Heart left ventricle (tissue), 16 donors: ENCODE data around the gene KIF26B. TPM values are rescaled to one million over a fixed set of nuclear protein-coding genes. Genes with fewer than 3 reads are reported as not detected.

Source experiments
- ATAC-seq, 4 donors: fragments of 200-7000 bp; cut with Tn5 transposase; one replicate each; pipeline ENCODE4 v1.9.1; 2020 to 2022; ENCODE audit warnings: moderate library complexity in 4 of 4, mild to moderate bottlenecking in 3 of 4, moderate number of reproducible peaks in 1 of 4
- DNase-seq, 5 donors: peaks; one replicate each; pipeline ENCODE4 v3.0.0-alpha.2; 2020
- H3K27ac ChIP-seq, 12 donors: fragments of 200-600 bp; sonication (generic) in 4 of 12; one replicate each; pipeline versions ENCODE4 v1.5.0 to v1.8.0; 2016 to 2022; ENCODE audit warnings: mild to moderate bottlenecking in 2 of 12
- H3K27me3 ChIP-seq, 9 donors: fragments of 200-600 bp; sonication (generic) in 2 of 9; one replicate each; pipeline versions ENCODE4 v1.5.1 to v1.8.0; 2016 to 2022; ENCODE audit warnings: mild to moderate bottlenecking in 3 of 9
- H3K36me3 ChIP-seq, 9 donors: fragments of 200-600 bp; sonication (generic) in 2 of 9; one replicate each; pipeline versions ENCODE4 v1.5.0 to v1.8.0; 2018 to 2022; ENCODE audit warnings: mild to moderate bottlenecking in 2 of 9
- H3K4me1 ChIP-seq, 12 donors: fragments of 200-600 bp; sonication (generic) in 4 of 12; one replicate each; pipeline versions ENCODE4 v1.5.0 to v1.8.0; 2016 to 2022; ENCODE audit warnings: mild to moderate bottlenecking in 3 of 12
- H3K4me3 ChIP-seq, 12 donors: fragments of 200-600 bp; sonication (generic) in 4 of 12; one replicate each; pipeline versions ENCODE4 v1.5.0 to v1.8.0; 2017 to 2022; ENCODE audit warnings: mild to moderate bottlenecking in 9 of 12, moderate library complexity in 4 of 12
- H3K9me3 ChIP-seq, 12 donors: fragments of 200-600 bp; sonication (generic) in 4 of 12; one replicate each; pipeline versions ENCODE4 v1.5.0 to v1.8.0; 2016 to 2022; ENCODE audit warnings: mild to moderate bottlenecking in 1 of 12
- POLR2A ChIP-seq, 2 donors: fragments of 450-650 bp; IDR thresholded peaks; one replicate each; pipeline ENCODE4 v1.6.1; 2017; ENCODE audit warnings: antibody characterized with exemption in 2 of 2, mild to moderate bottlenecking in 2 of 2, moderate library complexity in 2 of 2
- WGBS, 4 donors: extraction: QIAGEN DNeasy Blood & Tissue Kit in 2 of 4; methylation state at CpG; one replicate each; pipeline versions ENCODE4 v1.1.5 to v1.1.7; 2013 to 2018; 5-methylcytosine and 5-hydroxymethylcytosine counted together
- intact Hi-C, 10 donors: fragments of 100-400 bp; cut with DNase I; formaldehyde crosslinking; loops; one replicate each; pipeline versions ENCODE4 v1.11.1 to v1.14.2; 2022
- polyA plus RNA-seq, 2 donors: library from polyadenylated mRNA; stranded (reverse); fragments of 200-250 nt; gene quantifications; one replicate each; pipeline ENCODE4 v1.2.3, GENCODE V29; 2013
- total RNA-seq, 9 donors: library from RNA; depleted of rRNA in 2 of 9; stranded (reverse); fragments of >200 nt in 2 of 9; fragmentation: NEBNext Ultra II Directional in 3 of 9; extraction: Animal tissue kit (Norgen Biotek cat#: 25700) in 3 of 9; gene quantifications; one replicate each; pipeline versions ENCODE4 v1.1.0 to v1.2.4, GENCODE V29; 2016 to 2023
- TF ChIP-seq, protein P1 (sequence below), 12 donors: fragments of 200-600 bp; sonication (generic) in 4 of 12; IDR thresholded peaks; one replicate each; pipeline versions ENCODE4 v1.5.0 to v1.8.0; 2018 to 2022; ENCODE audit warnings: antibody characterized with exemption in 12 of 12, mild to moderate bottlenecking in 5 of 12
- donor health status: ischemic (EF 13 %, LVEDD 7.1; RV severe dilation, severe dysfunction).
- donor health status: healthy with polysubstance abuse.
- donor health status: DM: no; HTN: yes; CAD: no.
- donor health status: DM: no; HTN: no; CAD: no.
- donor health status: ischemic (EF 25% LVEDD 6.9; RV normal size, moderate dysfunction).
- donor health status: ischemic (EF 25% LVEDD 5.7; RV mildly dilated, moderate dysfunction).
- donor health status: healthy.
- donor health status: DM: yes; HTN: yes; CAD: no.
- donor health status: ischemic (EF 35%, LVEDD 5.7; RV mildly dilated, moderate dysfunction).
- donor health status: nonischemic (EF 11% LVEDD 7.7; RV severe dilation, severe dysfunction).
- donor health status: DM: yes; HTN: yes; CAD: no.
- donor health status: PGD.
- donor health status: ischemic (EF 29% LVEDD 5.4; RV normal size, mild dysfunction).
- donor health status: nonischemic (EF 23%, LVEDD 6.1; RV moderate dilation, normal function).

KIF26B gene
- total and polyA plus RNA-seq, 11 donors, result 1.2 to 7.0 (median 2.3) TPM

GRCh38 chr1:245652660-245653427, 498.1 kb downstream of the KIF26B start:
- 69 to 84% (median 79%) methylated on average over 17 of the region's 17 CpGs for WGBS, 4 donors

DNA sequence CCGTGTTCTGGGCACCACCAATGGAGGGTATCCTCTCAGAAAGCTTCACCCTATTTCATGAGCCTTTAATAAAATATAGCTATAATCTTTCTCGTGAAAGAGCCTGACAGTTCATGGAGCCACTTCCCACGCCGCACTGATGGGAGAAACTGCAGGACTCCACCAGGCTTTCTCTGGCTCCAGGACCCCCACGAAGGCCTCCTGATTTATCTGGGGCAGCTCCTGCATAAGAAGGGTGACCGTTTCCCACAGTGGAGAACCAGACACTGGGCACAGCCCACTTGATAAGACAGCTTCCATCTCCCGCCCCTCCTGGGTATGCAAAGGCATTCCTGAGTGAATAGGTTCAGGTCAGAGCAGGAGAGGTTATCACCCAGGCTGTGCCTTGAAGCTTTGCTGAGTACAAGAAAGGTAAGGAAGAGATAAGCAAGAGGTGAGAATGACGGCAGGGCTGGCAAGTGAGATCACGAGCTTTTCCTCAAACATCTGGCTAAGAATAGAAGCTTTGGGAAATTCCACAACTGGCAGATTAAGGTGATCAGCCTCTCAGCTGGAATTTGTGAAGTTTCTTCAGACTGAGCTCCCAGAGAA, 499.8 kb downstream of the KIF26B start:
- Histone ChIP-seq H3K36me3 (no peaks in the 10 kb centered on the region), H3K27me3 (no peaks in the 10 kb centered on the region), H3K9me3 (no peaks in the 10 kb centered on the region), H3K4me3 (no peak overlapping the region), H3K4me1 (no peaks in the 10 kb centered on the region), H3K27ac (no peak overlapping the region)
- DNase-seq (no peak), ATAC-seq (no peak)
- TF ChIP-seq, protein P1, sequence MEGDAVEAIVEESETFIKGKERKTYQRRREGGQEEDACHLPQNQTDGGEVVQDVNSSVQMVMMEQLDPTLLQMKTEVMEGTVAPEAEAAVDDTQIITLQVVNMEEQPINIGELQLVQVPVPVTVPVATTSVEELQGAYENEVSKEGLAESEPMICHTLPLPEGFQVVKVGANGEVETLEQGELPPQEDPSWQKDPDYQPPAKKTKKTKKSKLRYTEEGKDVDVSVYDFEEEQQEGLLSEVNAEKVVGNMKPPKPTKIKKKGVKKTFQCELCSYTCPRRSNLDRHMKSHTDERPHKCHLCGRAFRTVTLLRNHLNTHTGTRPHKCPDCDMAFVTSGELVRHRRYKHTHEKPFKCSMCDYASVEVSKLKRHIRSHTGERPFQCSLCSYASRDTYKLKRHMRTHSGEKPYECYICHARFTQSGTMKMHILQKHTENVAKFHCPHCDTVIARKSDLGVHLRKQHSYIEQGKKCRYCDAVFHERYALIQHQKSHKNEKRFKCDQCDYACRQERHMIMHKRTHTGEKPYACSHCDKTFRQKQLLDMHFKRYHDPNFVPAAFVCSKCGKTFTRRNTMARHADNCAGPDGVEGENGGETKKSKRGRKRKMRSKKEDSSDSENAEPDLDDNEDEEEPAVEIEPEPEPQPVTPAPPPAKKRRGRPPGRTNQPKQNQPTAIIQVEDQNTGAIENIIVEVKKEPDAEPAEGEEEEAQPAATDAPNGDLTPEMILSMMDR (IDR thresholded peaks at IDR 0.05), result no peak
- TF ChIP-seq POLR2A (IDR thresholded peaks at IDR 0.05), result no peak
- WGBS, 4 donors, result 50 to 57% (median 52%) methylated on average over 9 of the region's 9 CpGs
- intact Hi-C loops, result no loop called here

More at GRCh38 chr1:245652660-245653427, 498.1 kb downstream of the KIF26B start:
- DNase-seq (no peak), ATAC-seq (no peak)
- H3K4me3 ChIP-seq, result no peak overlapping the region
- H3K4me1 ChIP-seq, result no peaks in the 10 kb centered on the region
- no peaks in the 10 kb centered on the region for H3K36me3 ChIP-seq
- H3K9me3 ChIP-seq, result no peaks in the 10 kb centered on the region
- no peak overlapping the region for H3K27ac ChIP-seq
- no peak for TF ChIP-seq POLR2A (IDR thresholded peaks at IDR 0.05)
- TF ChIP-seq, protein P1 (IDR thresholded peaks at IDR 0.05), result no peak
- no peaks in the 10 kb centered on the region for H3K27me3 ChIP-seq
- intact Hi-C loops, result no loop called here

- no peak overlapping the region for H3K4me3 ChIP-seq
- intact Hi-C loops, result no loop called here
- H3K27ac ChIP-seq, result no peak overlapping the region
- H3K4me1 ChIP-seq, result no peaks in the 10 kb centered on the region
- ATAC-seq (no peak), DNase-seq (no peak)
- no peaks in the 10 kb centered on the region for H3K27me3 ChIP-seq
- H3K36me3 ChIP-seq, result no peaks in the 10 kb centered on the region
- H3K9me3 ChIP-seq, result no peaks in the 10 kb centered on the region
- TF ChIP-seq, protein P1 (IDR thresholded peaks at IDR 0.05), result no peak
- TF ChIP-seq POLR2A (IDR thresholded peaks at IDR 0.05), result no peak
- 89 to 92% (median 91%) methylated on average over 11 of the region's 11 CpGs for WGBS, 4 donors
Measured at GRCh38 chr1:245656189-245656717, 501.5 kb downstream of the KIF26B start.

- TF ChIP-seq, protein P1 (IDR thresholded peaks at IDR 0.05), result no peak
- TF ChIP-seq POLR2A (IDR thresholded peaks at IDR 0.05), result no peak
- DNase-seq, result no peak
- Histone ChIP-seq H3K9me3 (no peaks in the 10 kb centered on the region), H3K27me3 (no peaks in the 10 kb centered on the region), H3K4me1 (no peaks in the 10 kb centered on the region), H3K36me3 (no peaks in the 10 kb centered on the region), H3K27ac (no peak overlapping the region), H3K4me3 (no peak overlapping the region)
- no peak for ATAC-seq
- intact Hi-C loops, result no loop called here
- WGBS, 4 donors, result 91 to 94% (median 92%) methylated on average over 6 of the region's 6 CpGs
Measured at GRCh38 chr1:245657371-245657770, 502.6 kb downstream of the KIF26B start.
